BLaER1 (cell line): Measurements from ENCODE around the gene ECHS1.

Experiments
- H3K27ac ChIP-seq: shearing (Covaris generic); formaldehyde crosslinking; 2 replicates; pipeline ENCODE4 v1.8.1; 2022
- H3K27me3 ChIP-seq: shearing (Covaris generic); formaldehyde crosslinking; 2 replicates; pipeline ENCODE4 v1.8.1; 2022
- H3K36me3 ChIP-seq: shearing (Covaris generic); formaldehyde crosslinking; 2 replicates; pipeline ENCODE4 v1.8.1; 2022
- H3K4me1 ChIP-seq: shearing (Covaris generic); formaldehyde crosslinking; 2 replicates; pipeline ENCODE4 v1.8.1; 2022
- H3K4me2 ChIP-seq: shearing (Covaris generic); formaldehyde crosslinking; 2 replicates; pipeline ENCODE4 v1.8.1; 2022
- H3K4me3 ChIP-seq: shearing (Covaris generic); formaldehyde crosslinking; 2 replicates; pipeline ENCODE4 v1.8.1; 2022
- H3K9ac ChIP-seq: shearing (Covaris generic); formaldehyde crosslinking; 2 replicates; pipeline ENCODE4 v1.8.1; 2022
- H3K9me3 ChIP-seq: shearing (Covaris generic); formaldehyde crosslinking; 2 replicates; pipeline ENCODE4 v1.8.1; 2022
- H4K20me1 ChIP-seq: shearing (Covaris generic); formaldehyde crosslinking; 2 replicates; pipeline ENCODE4 v1.8.1; 2022
- Cebpa-rat ChIP-seq: shearing (Covaris generic); IDR thresholded peaks from 2 replicates; pipeline ENCODE4 v1.8.1; 2022

The ECHS1 gene

DNA sequence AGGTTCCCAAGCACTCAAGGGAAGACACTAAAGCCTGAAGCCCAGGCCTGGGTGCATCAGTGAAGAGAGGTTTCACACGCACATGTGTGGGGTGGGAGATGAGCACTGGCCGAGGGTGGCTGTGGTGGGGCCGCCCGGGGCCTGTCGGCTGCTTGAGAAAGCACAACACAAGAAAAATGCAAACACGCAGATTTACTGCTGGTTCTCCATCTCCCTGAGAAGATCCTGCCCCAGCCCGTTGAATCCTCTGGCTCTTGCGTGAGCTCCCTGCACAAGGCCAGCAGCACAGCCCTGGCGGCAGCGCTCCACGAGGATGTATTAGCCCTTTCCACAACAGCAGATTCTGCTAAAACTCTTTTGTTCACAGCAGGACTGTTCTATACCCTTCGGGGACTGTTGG lies 58.2 kb downstream of the ECHS1 start:
- H3K9me3 ChIP-seq, result 0 out of 2 replicates have a peak, but pooled peaks cover 4% of the 10 kb centered on the region
- H4K20me1 ChIP-seq, result peaks cover 12% of the 10 kb centered on the region
- peak overlapping the region; percentile 82 for H3K4me2 ChIP-seq
- H3K9ac ChIP-seq, result no peak overlapping the region
- no peak overlapping the region for H3K4me3 ChIP-seq
- H3K27ac ChIP-seq, result 0 out of 2 replicates have a peak overlapping the region, but pooled peaks have one; percentile 15
- H3K4me1 ChIP-seq, result peaks cover 40% of the 10 kb centered on the region
- H3K27me3 ChIP-seq, result peaks cover 13% of the 10 kb centered on the region
- no peak for TF ChIP-seq Cebpa-rat
- peaks cover 33% of the 10 kb centered on the region for H3K36me3 ChIP-seq

DNA sequence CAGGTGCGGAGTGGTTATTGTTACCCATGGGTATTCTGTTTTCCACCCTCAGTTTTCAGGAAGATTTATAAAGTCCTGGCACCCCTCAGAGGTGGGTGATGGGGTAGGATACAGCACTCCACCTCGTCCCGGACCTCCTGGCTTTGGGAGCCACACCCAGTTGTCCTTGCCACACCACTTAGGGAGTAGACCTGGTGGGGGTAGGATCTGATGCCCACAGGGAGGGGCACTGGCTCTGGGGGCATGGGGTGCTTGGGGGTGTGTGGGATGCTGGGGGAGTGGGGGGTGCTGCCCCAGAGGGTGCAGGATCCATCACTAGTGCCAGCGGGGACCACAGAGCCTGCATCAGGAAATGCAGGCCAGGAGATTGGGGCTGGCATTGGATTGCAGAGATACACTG lies 60.0 kb downstream of the ECHS1 start:
- 0 out of 2 replicates have a peak, but pooled peaks cover 4% of the 10 kb centered on the region for H3K9me3 ChIP-seq
- TF ChIP-seq Cebpa-rat, result no peak
- peaks cover 25% of the 10 kb centered on the region for H4K20me1 ChIP-seq
- H3K4me3 ChIP-seq, result no peak overlapping the region
- H3K4me1 ChIP-seq, result peaks cover 43% of the 10 kb centered on the region
- peaks cover 39% of the 10 kb centered on the region for H3K36me3 ChIP-seq
- H3K4me2 ChIP-seq, result peak overlapping the region; percentile 82
- H3K9ac ChIP-seq, result peak overlapping the region; percentile 35; the same call in 1 of the 2 replicates
- H3K27ac ChIP-seq, result 0 out of 2 replicates have a peak overlapping the region, but pooled peaks have one; percentile 6
- H3K27me3 ChIP-seq, result no peaks in the 10 kb centered on the region

- no peak overlapping the region for H3K9ac ChIP-seq
- peak overlapping the region; percentile 82 for H3K4me2 ChIP-seq
- H3K9me3 ChIP-seq, result 0 out of 2 replicates have a peak, but pooled peaks cover 4% of the 10 kb centered on the region
- no peak overlapping the region for H3K4me3 ChIP-seq
- peaks cover 29% of the 10 kb centered on the region for H4K20me1 ChIP-seq
- TF ChIP-seq Cebpa-rat, result no peak
- H3K36me3 ChIP-seq, result peaks cover 39% of the 10 kb centered on the region
- H3K27me3 ChIP-seq, result no peaks in the 10 kb centered on the region
- H3K4me1 ChIP-seq, result peaks cover 45% of the 10 kb centered on the region
- 0 out of 2 replicates have a peak overlapping the region, but pooled peaks have one; percentile 6 for H3K27ac ChIP-seq
Measured at GRCh38 chr10:133312769-133313145, 60.4 kb downstream of the ECHS1 start.
